ENCODE results near the gene KAT2A.

GRCh38 chr17:42116705-42117396, 4.3 kb downstream of the KAT2A start:
- TF ChIP-seq CTCF (IDR thresholded peaks at IDR 0.05) (peak; percentile 76), EZH2 (IDR thresholded peaks at IDR 0.05) (no peak)

Data from neural progenitor cell (in vitro differentiated cells).